Activated CD4-positive, alpha-beta T cell treated with anti-CD3 and anti-CD28 coated beads for 1 hour (primary cell): ENCODE data around the gene MYO18B.

Source experiments
- DNase-seq: peaks from one replicate; pipeline ENCODE4 v3.0.0-alpha.2; 2020

Gene MYO18B

GRCh38 chr22:25714739-25715138, 27.2 kb upstream of the MYO18B start:
- DNase-seq = no peak

DNA sequence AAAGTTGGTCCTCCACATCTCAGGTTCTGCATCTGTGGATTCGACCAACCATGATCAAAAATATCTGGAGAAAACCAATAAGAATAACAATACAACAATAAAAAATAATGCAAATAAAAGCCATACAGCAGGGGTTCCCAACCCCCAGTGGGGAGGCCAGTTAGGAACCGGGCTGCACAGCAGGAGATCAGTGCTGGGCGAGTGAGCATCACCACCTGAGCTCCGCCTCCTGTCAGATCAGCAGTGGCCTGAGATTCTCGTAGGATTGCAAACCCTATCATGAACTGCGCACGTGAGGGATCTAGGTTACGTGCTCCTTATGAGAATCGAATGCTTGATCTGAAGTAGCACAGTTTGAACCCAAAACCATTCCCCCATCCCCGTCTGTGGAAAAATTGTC, 25.4 kb upstream of the MYO18B start:
- no peak for DNase-seq

- no peak for DNase-seq
Observed at GRCh38 chr22:25718135-25718840, 23.7 kb upstream of the MYO18B start.

- no peak for DNase-seq
Observed at GRCh38 chr22:25722223-25722622, 19.8 kb upstream of the MYO18B start.

GRCh38 chr22:25722626-25723025, 19.4 kb upstream of the MYO18B start:
- no peak for DNase-seq

DNA sequence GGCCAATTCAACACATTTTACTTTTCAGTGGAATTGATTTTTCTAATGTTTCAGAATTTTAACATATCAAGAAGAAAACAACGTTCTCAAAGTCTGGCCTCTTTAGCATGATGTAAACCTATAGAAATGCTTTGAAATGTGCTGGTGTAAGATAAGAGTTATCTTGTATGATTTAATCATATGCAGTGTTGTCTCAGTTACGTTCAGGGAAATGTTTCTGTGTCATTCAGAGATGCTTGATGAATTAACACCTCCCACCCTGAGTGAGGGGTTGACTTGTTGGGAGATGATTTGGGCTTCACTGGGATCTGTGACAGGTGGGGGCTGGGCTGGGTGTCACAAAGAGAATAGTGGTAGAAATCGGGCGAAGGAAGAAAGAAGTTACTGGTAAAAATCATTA, 15.7 kb upstream of the MYO18B start:
- no peak for DNase-seq

DNA sequence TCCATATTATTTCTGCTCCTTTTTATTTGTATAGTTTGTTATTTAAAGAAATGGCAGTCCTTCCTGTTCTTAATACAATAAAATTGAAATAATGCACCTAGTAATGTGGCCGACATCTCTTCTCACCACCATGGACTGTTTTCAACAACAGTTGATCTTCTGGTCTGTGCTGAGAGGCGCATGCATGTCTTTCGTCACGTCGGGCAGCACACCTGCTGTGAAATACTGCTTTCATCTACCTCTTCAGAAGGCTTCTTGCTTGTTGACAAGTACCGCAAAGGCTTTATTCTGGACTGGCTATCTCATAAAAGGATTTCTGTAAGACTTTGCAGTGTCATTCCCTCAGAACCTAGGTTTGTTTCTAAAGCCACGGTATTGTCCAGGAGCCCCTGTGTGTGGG, 13.9 kb upstream of the MYO18B start:
- DNase-seq = no peak

DNA sequence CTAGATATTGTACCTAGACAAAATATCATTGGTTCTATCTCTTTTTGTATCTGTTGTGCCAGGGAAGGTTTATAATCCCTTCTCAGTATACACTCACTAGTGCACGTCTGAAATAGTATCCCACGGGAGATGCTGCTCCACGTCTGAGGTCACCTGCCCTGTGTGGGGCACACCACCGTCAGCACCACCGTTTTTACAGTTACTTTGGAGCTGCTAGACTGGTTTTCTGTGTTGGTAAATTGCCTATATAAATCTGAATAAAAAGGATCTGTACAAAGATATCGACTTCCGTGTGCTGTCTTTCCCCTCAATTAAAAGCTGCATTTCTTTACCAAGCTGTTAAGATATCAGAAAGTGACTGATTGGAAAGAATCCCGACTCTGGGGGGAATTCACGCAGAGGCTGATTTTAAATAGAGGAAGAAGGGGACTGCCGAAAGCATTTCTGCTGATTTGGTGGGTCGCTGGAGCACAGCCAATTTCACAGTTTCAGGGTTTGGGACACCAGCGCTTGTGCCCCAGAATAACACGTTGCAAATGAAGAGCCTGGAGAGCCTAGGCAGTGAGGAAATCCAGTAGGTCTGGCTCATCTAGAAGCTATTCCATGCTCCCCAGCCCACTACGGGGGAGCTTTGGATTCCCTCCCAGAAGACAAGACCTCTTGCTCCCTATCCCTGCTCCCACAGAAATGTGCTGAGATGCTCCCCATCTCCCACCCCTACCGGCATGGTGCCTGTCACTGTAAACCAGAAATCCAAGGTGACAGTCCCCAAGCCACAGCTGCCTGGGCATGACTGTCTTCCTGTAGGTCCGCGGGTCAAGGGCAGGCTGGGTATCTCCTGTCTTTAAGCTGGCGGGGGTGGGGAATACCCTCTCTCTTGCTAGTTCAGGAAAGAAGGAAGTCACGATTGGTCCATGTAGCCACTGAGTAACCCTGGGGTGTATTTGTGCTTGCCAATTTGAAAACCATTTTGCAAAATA, 12.7 kb upstream of the MYO18B start:
- no peak for DNase-seq

DNA sequence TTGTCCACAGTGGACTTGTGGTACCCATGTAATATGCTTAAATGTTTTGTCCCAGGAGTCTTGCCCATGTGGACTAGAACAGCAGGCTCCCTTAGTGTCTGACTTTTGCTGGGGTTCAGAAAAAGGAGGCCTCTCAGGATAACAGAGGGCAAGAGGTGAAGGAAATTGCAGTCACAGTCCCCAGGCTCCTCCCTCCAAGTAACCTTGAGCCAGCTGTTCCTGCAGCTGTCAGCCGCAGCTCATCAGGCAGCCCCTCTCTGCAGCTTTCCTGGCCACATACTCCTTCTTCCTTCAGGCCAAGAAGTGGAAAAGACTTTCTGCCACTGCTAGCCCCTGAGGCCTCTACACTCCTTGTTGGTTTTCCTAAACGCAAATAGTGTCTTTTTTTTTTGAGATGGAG, 6.3 kb upstream of the MYO18B start:
- DNase-seq = no peak

- DNase-seq = no peak
Observed at GRCh38 chr22:25736378-25737011, 5.5 kb upstream of the MYO18B start.

DNA sequence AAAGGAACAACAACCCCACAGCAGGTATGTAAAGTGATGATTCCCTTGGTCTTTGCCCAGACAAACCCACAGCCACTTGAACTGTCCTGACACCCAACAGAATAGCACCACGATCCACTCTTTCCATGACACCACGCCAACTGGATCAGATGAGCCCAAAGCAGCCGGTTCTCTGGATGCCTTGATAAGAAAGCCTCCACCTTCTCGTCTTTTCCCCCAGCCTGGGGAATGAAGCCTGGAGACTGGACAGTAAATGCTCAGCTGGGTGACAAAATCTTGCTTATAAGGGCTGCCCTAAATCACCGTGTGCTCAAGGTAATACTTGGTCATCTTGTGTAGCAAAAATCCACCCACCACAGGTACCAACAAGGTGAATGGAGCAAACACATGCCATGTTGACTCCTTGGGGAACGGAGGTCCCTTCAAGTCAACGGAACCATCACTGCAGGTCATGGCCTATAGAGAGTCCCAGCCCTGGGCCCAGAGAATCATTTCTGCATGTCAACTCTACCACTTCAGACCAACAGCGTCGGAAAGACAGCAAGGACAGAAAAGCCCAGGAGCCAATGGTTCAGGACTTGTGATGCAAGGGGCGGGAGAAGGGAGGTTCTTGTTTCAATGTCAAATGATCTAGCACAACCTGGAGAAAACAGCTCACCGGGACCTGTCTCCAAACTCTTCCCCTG, 2.2 kb upstream of the MYO18B start:
- DNase-seq = no peak

DNA sequence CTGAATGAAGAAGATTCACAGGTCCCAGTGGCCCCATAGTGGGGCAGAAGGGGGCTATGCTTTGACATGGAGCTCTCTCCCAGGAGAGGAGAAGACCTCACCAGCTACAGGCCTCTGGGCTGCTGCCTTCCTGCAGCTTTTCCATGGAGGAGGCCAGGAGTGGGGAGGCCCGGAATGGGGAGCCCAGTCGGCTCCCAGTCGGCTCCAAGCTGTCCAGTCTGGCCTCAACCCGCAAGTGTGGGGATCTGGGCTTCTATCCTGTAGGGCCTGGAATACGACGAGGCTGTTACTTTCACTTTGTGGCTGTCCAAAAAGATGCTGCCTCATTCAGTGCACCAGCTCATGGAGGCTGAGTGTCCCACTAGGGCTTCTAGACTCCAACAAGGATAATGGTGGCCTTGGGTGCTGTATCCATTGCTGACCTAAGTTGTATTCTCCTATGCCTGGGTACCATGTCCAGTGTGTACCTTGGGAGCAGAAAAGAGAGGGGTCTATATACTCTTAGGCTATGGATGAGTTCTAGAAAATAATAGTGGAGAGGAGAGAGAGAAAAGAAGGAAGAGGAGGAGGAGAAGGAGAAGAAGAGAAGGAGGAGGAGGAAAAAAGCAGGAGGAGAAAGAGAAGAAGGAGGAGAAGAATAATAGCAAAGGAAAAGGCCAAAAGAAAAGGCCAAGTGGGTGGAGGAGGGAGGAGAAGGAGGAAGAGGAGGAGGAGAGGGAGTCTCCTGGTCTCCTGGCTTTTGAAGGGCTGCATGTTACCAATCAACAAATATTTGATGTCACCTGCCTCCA, 1.1 kb downstream of the MYO18B start:
- no peak for DNase-seq

DNA sequence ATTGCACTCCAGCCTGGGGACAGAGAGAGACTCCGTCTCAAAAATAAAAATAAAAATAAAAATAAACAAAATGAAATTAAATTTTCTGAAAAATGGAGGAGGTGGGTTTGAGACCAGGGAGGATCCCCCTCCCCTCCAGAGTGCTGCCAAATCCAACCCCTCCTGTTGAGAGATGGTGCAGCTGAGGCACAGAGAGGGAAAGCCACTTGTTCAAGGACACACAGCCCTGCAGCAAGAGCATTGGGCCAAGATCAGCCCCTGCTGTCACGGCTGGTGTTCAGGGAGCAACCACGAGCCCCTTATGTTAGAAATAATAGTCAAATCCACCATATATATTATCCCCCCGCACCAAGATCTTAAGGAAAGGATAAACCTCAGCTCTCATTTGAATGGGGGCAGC, 2.7 kb downstream of the MYO18B start:
- no peak for DNase-seq

DNA sequence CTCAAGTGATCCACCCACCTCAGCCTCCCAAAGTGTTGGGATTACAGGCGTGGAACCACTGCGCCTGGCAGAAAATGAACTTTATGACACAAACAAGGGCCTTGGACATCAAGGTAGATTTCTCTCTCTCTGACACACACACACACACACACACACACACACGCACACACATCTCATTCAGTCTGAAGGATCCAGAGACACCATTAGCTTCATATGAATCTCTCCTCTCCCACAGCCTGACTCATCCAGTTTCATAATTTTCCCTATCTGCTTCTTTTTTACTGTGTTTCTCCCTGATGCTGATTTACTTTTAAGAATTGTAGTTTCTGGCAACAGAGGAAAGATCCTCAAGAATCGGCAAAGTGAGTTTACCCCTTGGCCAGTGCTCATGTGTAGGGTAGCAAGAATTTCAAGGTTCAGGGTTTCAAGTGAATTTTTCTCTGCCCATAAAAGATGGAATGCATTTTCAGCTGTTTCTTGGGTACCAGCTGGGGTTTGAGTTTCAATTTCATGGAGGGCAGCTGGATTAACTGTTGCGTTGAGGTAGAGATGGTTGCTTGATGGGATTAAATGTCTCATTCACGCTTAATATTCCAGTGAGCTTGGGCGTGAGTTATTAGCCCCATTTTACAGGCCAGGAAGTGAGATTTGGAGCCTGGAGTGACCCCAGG, 3.5 kb downstream of the MYO18B start:
- no peak for DNase-seq

DNA sequence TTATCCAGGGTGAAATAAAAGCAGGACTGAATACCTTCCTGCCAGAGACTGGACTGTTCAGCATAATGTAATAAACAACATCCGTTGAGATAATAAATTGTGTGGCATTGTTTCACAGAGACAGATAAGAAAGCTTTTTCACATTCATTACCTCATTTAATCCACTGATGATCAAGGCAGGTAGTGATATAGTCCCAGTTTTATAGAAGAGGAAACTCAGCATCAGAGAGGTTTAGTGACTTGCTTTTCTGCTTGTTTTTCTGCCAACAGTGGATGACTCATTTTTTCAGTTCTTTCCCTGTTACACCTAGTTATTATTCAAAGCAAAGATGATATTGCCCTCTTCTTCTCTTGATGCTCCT, 4.0 kb downstream of the MYO18B start:
- DNase-seq = no peak

DNA sequence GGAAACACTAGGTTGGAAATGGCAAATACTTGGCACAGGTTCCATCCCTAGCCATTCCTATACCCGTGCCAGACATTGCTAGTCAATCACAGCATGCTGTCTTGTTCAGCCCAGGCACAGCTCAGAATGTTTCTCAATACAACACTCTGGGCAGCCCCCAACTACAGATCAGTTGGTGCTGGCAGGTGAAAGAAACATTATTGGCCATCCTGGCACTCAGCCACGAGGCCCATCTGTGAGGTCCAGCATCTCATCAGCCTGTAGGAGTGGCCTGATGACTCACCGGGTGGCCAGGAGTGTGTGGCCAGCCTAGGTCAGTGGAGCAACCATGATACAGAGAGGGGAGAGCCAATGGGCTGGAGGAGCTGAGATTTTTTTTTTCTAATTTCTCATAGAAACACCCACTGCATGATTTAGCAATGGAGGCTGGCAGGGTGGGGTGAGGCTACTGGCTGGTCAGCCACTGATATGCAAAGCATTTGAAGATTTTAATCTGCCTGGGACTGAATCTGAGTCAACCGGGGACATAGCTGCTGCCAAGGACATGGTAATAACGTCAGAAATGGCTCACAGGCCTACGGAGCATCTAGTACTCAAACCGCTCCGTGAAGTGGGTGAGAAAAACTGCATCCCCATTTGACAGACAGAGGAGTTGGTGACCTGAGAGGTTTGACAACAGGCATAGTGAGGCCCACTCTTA, 5.4 kb downstream of the MYO18B start:
- no peak for DNase-seq

DNA sequence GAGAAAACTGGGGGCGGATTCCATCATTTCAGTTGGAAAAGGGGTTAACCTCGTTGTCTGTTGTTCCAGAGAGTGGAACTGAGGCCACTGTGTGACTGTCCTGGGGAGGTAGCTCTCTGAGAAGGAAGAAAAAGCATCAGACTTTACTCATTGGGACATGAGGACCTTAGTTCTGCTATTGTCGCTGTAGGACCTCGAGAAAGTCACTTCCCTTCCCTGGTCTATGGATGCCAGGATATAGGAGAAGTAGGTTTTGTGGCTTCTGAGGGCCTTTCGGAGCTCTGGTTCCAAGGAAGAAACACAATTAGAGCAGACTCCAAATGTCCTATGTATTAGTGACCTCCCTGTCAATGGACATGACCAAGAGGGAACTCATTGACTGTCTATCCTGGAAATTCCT, 6.2 kb downstream of the MYO18B start:
- no peak for DNase-seq

DNA sequence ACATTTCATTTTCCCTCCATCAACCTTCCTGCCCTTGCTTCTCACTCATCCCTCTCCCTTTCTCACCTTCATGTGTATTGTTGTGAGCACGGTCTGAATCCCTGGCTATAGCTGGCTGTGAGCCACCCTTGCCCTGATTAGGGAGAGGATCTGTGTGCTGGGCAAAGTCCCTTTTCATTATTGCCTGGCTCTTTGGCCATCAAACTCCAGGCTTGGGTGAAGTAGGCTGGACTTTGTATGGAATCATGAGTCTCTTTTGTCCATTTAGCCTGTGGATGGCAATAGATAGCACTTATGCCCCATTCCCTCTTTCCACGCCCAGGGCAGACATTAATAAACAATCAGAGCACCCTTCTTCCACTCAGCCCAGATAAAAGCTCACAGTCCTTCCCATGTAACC, 6.7 kb downstream of the MYO18B start:
- DNase-seq = no peak

DNA sequence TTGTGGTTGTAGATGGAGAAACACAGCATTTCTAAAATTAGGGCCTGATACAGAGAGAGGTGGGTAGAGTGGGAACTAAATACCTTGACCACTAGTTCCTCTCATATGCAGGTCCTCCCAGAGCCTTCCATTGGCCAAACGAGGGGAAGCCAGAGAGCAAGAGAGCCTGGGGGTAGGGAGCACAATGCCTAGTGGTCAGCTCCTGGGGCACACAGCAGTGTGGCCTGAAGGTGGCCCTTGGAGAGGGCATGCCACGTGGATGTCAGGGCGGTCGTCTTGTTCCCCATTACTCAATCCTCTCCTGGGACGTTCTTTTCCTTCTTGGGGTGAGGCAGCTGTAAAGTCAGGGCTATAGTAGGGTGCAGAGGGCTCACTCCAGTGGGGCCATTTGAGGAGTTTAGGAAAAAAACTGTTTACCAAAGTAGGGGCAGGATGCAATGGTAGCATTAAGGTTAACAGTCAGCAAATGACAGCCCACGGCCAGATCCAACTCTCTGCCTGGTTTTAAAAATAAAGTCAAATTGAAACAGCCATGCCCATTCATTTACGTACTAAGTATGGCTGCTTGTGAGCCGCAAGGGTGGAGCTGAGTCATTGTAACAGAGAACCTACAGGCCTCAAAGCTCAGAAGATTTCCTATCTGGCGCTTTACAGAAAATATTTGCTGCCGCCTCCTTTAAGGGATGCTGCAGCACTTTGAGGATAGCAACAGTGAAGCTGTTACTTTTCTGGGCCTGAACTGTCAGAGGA, 7.6 kb downstream of the MYO18B start:
- DNase-seq = no peak

DNA sequence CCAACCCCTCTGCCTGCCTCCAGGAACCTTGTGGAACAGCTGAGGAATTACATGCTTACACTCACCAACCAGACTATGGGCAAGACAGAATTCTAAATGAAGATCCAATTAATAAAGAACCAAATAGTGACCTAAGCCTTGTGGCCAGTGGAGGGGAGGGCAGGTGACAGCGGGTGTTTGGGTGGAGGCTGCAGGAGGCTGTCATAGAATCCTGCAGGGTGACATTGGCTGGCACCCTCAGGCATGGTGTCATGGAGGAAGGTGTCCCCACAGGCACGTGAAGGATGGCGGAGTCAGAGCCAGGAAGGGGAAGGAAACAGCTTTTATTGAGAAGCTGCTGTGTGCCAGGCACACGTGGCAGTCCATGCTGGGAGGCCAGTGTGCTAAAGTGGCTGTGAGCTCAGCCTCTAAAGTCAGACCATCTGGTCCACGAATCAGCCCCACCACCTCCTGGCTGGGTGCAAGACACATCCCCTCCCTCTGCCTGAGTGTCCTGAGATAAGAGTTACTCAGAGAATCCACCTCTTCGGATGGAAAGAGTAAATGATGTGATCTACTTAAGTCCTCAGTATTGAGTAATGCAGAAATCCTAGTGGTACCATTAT, 8.7 kb downstream of the MYO18B start:
- no peak for DNase-seq
